Activated CD8-positive, alpha-beta T cell treated with anti-CD3 and anti-CD28 coated beads for 36 hours (primary cell): ENCODE data around the gene TMEM178A. TPM values are rescaled to one million over a fixed set of nuclear protein-coding genes. Genes with fewer than 3 reads are reported as not detected.

ENCODE experiments used
- ATAC-seq: fragments of 200-7000 bp; cut with Tn5 transposase; one replicate; pipeline ENCODE4 v1.10.0; 2021; ENCODE audit warnings: mild to moderate bottlenecking, moderate library complexity
- CTCF ChIA-PET: fragments of 350-600 bp; sonication (Branson Sonifier 250); formaldehyde crosslinking; loops from one replicate; lab custom pipeline; 2021; ENCODE audit warnings: antibody characterized with exemption; lab: Charles Lee
- POLR2A ChIA-PET: fragments of 350-600 bp; sonication (Branson Sonifier 250); formaldehyde crosslinking; loops from one replicate; lab custom pipeline; 2021; ENCODE audit warnings: antibody characterized with exemption; lab: Charles Lee
- DNase-seq: peaks from one replicate; pipeline ENCODE4 v3.0.0-alpha.2; 2020
- H3K27ac Mint-ChIP-seq: one replicate; pipeline ENCODE4 v1.8.0; 2021; ENCODE audit warnings: mild to moderate bottlenecking, mixed read lengths
- H3K27me3 Mint-ChIP-seq: one replicate; pipeline ENCODE4 v1.8.0; 2021; ENCODE audit warnings: mixed read lengths
- H3K36me3 Mint-ChIP-seq: one replicate; pipeline ENCODE4 v1.8.0; 2021; ENCODE audit warnings: low read depth, mixed read lengths
- H3K4me1 Mint-ChIP-seq: one replicate; pipeline ENCODE4 v1.8.0; 2021; ENCODE audit warnings: low read depth, mixed read lengths
- H3K4me3 Mint-ChIP-seq: one replicate; pipeline ENCODE4 v1.8.0; 2021; ENCODE audit warnings: mild to moderate bottlenecking, moderate library complexity, mixed read lengths
- H3K9me3 Mint-ChIP-seq: one replicate; pipeline ENCODE4 v1.8.0; 2021; ENCODE audit warnings: mixed read lengths
- CTCF ChIP-seq: fragments of 200-600 bp; IDR thresholded peaks from one replicate; pipeline ENCODE4 v1.8.0; 2022; ENCODE audit warnings: antibody characterized with exemption, mild to moderate bottlenecking
- intact Hi-C: fragments of 100-400 bp; cut with micrococcal nuclease; formaldehyde crosslinking; loops from one replicate; pipeline ENCODE4 v1.10.0; 2022
- total RNA-seq, 2 experiments: library from RNA; stranded (reverse); gene quantifications; one replicate each; pipeline ENCODE4 v1.2.3, GENCODE V29; 2021

TMEM178A gene
- total RNA-seq, 2 experiments from 2014 or later, result 0.23 to 0.31 TPM

DNA sequence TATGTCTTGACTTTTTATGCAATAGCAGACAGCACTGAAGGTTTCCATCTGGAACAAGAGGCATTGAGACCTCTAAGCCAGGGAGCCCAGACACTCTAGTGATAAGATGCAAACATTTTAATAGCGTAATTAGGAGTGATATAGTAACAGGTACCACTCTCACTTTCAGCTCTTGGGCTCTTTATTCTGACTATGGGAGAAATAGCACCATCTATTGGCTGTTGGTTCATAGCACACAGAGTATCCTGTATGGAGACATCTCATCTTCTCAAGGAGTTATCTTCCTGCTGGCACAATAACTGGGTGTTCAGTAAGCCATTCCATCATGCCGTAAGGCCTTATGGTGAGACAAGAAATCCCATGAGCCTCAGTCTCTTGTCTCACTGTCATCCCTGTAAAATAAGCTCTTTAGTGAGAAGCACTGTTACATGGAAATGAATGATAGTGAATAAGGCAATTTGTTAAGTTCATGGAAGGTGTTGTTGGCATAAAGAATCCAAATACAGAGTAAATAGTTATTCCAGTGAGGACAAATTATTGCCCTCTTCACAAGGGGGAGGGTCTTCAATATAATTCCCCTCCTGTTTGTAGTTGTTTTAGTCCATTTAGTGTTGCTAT, 65.1 kb downstream of the TMEM178A start:
- DNase-seq (no peak), ATAC-seq (peak; percentile 49)
- Mint-ChIP-seq H3K27me3 (peaks cover 2% of the 10 kb centered on the region), H3K27ac (no peak overlapping the region), H3K4me1 (peaks cover 10% of the 10 kb centered on the region), H3K9me3 (no peaks in the 10 kb centered on the region), H3K4me3 (no peak overlapping the region), H3K36me3 (peaks cover 30% of the 10 kb centered on the region)
- peak; percentile 61 for TF ChIP-seq CTCF
- intact Hi-C loops, result no loop called here
- ChIA-PET CTCF (interaction anchor here (0.7 to 4.2 kb wide), 13 partner anchors 10 to 672 kb away, joined by 3 to 41 read pairs (median 4); no protein-coding TSS in a partner anchor), POLR2A (interaction anchor here (0.5 kb wide), 1 partner anchor 32 kb away, joined by 3 read pairs; no protein-coding TSS in a partner anchor)

DNA sequence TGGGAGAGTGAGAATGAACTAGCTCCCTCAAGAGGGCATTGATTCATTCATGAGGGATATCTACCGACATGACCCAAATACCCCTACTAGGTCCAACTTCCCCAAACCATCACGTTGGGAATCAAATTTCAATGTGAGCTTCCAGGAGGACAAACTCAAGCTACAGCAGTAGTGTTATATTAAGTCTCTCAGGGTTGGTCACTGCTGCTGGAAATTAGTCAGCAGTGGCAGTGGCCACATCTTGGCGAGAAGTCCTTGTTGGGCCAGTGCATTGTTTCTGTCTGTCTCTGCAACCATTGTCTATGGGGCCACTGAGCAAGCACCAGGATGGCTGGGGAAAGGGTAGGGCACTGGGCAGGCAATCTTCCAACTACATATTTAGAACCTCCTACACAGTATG, 65.8 kb downstream of the TMEM178A start:
- Mint-ChIP-seq H3K9me3 (no peaks in the 10 kb centered on the region), H3K27ac (no peak overlapping the region), H3K4me1 (peaks cover 8% of the 10 kb centered on the region), H3K36me3 (peaks cover 36% of the 10 kb centered on the region), H3K4me3 (no peak overlapping the region), H3K27me3 (peaks cover 2% of the 10 kb centered on the region)
- ATAC-seq (no peak), DNase-seq (no peak)
- ChIA-PET POLR2A (no interaction called here), CTCF (interaction anchor here (0.7 to 4.2 kb wide), 5 partner anchors 9 to 415 kb away, joined by 3 to 41 read pairs (median 4); no protein-coding TSS in a partner anchor)
- intact Hi-C loops, result no loop called here
- TF ChIP-seq CTCF, result no peak

DNA sequence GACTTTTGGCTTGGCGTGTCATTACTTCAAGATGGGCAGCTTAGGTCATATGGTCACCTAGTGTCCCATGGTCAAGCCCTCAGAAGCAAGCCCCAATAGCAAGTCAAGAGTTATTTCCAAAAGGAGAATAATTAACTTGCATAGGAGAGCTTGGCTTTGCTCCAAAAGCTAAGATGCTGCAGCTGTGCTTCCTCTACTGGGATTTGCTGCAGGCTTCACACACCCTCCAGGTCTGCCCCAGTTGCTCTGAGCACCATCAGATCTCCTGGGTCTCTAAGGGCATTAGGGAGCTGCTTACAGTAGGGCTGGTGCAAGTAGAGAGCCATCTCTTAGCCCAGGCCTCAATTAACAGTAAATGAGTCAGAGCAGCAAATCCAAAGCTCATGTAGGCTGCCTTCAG, 66.8 kb downstream of the TMEM178A start:
- no peak for TF ChIP-seq CTCF
- DNase-seq (no peak), ATAC-seq (no peak)
- Mint-ChIP-seq H3K27me3 (peaks cover 2% of the 10 kb centered on the region), H3K27ac (no peak overlapping the region), H3K4me3 (no peak overlapping the region), H3K9me3 (no peaks in the 10 kb centered on the region), H3K36me3 (peaks cover 42% of the 10 kb centered on the region), H3K4me1 (peaks cover 8% of the 10 kb centered on the region)
- intact Hi-C loops, result no loop called here
- ChIA-PET CTCF (interaction anchor here (0.9 to 2.0 kb wide), 2 partner anchors 19 to 353 kb away, joined by 3 to 5 read pairs; no protein-coding TSS in a partner anchor), POLR2A (no interaction called here)

- TF ChIP-seq CTCF, result no peak
- ATAC-seq (no peak), DNase-seq (no peak)
- no peaks in the 10 kb centered on the region for H3K9me3 Mint-ChIP-seq
- intact Hi-C loops, result no loop called here
- H3K36me3 Mint-ChIP-seq, result peaks cover 49% of the 10 kb centered on the region
- peaks cover 10% of the 10 kb centered on the region for H3K4me1 Mint-ChIP-seq
- H3K27me3 Mint-ChIP-seq, result peaks cover under 1% of the 10 kb centered on the region
- no peak overlapping the region for H3K4me3 Mint-ChIP-seq
- H3K27ac Mint-ChIP-seq, result no peak overlapping the region
- POLR2A ChIA-PET, result no interaction called here
- CTCF ChIA-PET, result interaction anchor here (0.7 to 2.0 kb wide), 3 partner anchors 11 to 353 kb away, joined by 3 to 5 read pairs (median 3); no protein-coding TSS in a partner anchor
Measured at GRCh38 chr2:39733070-39733674, 67.5 kb downstream of the TMEM178A start.

DNA sequence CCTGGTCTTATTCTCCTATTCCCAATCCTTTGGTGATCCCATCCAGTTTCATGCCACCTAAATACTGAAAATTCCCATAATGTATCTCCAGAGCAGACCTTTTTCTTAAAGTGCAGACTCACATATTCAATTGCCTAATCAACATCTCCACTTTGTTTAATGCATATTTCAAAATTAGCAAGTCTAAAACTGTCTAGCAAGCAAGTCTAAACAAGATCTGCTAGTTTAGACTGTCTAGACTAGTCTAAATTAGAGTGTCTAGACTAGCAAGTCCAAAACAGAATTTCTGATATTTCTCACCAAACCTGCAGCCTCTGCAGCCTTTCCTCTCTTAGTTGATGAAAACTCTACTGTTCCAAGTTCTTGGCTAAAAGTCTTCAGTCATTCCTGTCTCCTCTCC, 68.7 kb downstream of the TMEM178A start:
- ATAC-seq (no peak), DNase-seq (no peak)
- TF ChIP-seq CTCF, result no peak
- peaks cover 59% of the 10 kb centered on the region for H3K36me3 Mint-ChIP-seq
- peaks cover 10% of the 10 kb centered on the region for H3K4me1 Mint-ChIP-seq
- H3K27me3 Mint-ChIP-seq, result no peaks in the 10 kb centered on the region
- intact Hi-C loops, result no loop called here
- POLR2A ChIA-PET, result no interaction called here
- no peaks in the 10 kb centered on the region for H3K9me3 Mint-ChIP-seq
- no peak overlapping the region for H3K27ac Mint-ChIP-seq
- CTCF ChIA-PET, result interaction anchor here (2.0 kb wide), 1 partner anchor 355 kb away, joined by 5 read pairs; no protein-coding TSS in a partner anchor
- H3K4me3 Mint-ChIP-seq, result no peak overlapping the region
